GM12865 (cell line): ENCODE data around the gene NAIF1.

Experiments
- DNase-seq: peaks from one replicate; pipeline ENCODE4 v3.0.0; 2010; ENCODE audit warnings: low read depth
- H3K4me3 ChIP-seq: 2 replicates; pipeline ENCODE4 v1.5.1; 2011; ENCODE audit warnings: mild to moderate bottlenecking, low read depth, low read length, control low read depth
- TF ChIP-seq, protein P1 (sequence below): IDR thresholded peaks from 2 replicates; pipeline ENCODE4 v1.5.1; 2011; ENCODE audit warnings: low read length, control low read depth, low read depth, inconsistent platforms; ENCODE audit not compliant: insufficient read depth; ENCODE audit errors: missing control alignments

The NAIF1 gene

DNA sequence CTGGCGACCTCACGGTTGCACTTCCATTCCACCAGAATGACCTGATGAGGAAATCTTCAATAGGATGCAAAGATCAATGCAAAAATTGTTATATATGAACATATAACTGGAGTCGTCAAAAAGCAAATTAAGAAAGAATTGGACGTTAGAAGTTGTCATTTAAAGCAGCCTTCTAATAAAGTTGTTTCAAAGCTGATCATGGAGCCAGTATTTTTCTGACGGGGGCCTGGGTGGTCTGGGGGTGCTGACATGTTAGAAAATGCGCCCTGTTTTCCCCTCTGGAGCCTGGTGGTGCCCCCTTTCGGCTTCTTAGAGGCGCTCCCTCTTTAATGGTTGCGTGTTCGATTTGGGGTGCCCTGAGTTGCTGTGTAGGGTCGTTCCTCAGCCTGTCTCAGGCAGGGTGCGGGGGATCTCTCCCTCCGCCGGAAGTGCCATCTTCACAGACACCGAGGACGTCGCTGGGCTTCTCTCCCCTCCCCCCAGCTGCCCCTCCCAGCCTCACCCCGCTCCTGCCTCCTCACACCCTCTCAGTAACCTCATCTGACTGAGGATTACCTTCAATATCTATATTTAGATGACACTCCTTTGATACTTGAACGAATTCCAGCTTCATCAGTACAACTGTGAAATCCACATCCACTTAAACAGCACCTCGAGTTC lies 42.1 kb upstream of the NAIF1 start:
- TF ChIP-seq, protein P1, sequence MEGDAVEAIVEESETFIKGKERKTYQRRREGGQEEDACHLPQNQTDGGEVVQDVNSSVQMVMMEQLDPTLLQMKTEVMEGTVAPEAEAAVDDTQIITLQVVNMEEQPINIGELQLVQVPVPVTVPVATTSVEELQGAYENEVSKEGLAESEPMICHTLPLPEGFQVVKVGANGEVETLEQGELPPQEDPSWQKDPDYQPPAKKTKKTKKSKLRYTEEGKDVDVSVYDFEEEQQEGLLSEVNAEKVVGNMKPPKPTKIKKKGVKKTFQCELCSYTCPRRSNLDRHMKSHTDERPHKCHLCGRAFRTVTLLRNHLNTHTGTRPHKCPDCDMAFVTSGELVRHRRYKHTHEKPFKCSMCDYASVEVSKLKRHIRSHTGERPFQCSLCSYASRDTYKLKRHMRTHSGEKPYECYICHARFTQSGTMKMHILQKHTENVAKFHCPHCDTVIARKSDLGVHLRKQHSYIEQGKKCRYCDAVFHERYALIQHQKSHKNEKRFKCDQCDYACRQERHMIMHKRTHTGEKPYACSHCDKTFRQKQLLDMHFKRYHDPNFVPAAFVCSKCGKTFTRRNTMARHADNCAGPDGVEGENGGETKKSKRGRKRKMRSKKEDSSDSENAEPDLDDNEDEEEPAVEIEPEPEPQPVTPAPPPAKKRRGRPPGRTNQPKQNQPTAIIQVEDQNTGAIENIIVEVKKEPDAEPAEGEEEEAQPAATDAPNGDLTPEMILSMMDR = no peak
- no peak for DNase-seq

DNA sequence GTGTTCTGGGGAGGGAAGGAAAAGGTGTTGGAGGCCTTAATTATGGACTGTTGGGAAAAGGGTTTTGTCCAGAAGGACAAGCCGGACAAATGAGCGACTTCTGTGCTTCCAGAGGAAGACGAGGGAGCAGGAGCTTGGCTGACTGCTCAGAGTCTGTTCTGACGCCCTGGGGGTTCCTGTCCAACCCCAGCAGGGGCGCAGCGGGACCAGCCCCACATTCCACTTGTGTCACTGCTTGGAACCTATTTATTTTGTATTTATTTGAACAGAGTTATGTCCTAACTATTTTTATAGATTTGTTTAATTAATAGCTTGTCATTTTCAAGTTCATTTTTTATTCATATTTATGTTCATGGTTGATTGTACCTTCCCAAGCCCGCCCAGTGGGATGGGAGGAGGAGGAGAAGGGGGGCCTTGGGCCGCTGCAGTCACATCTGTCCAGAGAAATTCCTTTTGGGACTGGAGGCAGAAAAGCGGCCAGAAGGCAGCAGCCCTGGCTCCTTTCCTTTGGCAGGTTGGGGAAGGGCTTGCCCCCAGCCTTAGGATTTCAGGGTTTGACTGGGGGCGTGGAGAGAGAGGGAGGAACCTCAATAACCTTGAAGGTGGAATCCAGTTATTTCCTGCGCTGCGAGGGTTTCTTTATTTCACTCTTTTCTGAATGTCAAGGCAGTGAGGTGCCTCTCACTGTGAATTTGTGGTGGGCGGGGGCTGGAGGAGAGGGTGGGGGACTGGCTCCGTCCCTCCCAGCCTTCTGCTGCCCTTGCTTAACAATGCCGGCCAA lies 41.3 kb upstream of the NAIF1 start:
- no peak overlapping the region for H3K4me3 ChIP-seq
- DNase-seq = no peak
- TF ChIP-seq, protein P1 = no peak

More for the DNA sequence above, 42.1 kb upstream of the NAIF1 start:
- H3K4me3 ChIP-seq = no peak overlapping the region

DNA sequence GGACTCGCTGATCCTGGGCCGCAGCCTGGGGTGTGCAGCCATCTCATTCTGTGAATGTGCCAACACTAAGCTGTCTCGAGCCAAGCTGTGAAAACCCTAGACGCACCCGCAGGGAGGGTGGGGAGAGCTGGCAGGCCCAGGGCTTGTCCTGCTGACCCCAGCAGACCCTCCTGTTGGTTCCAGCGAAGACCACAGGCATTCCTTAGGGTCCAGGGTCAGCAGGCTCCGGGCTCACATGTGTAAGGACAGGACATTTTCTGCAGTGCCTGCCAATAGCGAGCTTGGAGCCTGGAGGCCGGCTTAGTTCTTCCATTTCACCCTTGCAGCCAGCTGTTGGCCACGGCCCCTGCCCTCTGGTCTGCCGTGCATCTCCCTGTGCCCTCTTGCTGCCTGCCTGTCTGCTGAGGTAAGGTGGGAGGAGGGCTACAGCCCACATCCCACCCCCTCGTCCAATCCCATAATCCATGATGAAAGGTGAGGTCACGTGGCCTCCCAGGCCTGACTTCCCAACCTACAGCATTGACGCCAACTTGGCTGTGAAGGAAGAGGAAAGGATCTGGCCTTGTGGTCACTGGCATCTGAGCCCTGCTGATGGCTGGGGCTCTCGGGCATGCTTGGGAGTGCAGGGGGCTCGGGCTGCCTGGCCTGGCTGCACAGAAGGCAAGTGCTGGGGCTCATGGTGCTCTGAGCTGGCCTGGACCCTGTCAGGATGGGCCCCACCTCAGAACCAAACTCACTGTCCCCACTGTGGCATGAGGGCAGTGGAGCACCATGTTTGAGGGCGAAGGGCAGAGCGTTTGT lies 40.5 kb upstream of the NAIF1 start:
- TF ChIP-seq, protein P1 = no peak
- H3K4me3 ChIP-seq = no peak overlapping the region
- no peak for DNase-seq

DNA sequence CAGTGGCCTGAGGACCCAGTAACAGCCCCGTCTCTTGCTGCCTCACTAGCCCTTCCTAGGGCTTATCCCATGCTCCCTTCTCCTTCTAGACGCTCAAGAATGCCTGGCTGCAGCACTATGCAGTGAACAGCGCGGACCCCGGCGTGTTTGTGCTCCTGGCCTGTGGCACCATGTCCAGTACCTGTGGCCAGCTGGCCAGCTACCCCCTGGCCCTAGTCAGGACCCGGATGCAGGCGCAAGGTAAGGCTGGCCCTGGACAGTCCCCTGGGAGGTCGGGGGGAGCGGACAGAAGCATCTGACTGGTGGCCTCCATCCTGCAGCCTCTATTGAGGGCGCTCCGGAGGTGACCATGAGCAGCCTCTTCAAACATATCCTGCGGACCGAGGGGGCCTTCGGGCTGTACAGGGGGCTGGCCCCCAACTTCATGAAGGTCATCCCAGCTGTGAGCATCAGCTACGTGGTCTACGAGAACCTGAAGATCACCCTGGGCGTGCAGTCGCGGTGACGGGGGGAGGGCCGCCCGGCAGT lies 39.9 kb upstream of the NAIF1 start:
- TF ChIP-seq, protein P1 = no peak
- DNase-seq = no peak
- no peak overlapping the region for H3K4me3 ChIP-seq

DNA sequence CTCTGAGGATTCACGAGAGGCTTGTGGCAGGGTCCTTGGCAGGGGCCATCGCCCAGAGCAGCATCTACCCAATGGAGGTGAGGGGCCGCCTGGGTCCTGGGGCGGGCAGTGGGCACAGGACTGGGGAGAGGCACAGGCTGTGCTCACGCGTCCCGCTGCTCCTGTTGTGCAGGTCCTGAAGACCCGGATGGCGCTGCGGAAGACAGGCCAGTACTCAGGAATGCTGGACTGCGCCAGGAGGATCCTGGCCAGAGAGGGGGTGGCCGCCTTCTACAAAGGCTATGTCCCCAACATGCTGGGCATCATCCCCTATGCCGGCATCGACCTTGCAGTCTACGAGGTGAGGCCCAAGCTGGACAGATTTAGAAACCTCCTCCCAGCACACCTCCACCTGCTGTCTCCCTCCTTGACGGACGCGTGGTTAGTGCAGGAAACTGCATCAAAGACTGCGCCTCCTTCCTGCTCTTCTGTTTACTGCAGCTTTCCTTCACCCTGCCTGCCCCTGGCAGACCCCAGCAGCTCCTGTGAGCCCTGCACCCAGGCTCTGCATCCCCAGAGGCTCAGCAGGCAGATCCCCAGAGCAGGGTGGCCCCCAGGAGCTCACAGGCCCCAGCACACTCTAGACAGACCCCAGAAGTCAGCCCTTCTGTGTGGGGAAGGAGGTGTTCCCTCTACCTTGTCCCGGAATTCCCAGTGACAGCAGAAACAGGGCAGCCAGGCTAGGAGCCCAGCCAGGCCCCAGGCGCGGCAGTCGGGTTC lies 39.2 kb upstream of the NAIF1 start:
- H3K4me3 ChIP-seq = no peak overlapping the region
- TF ChIP-seq, protein P1 = no peak
- no peak for DNase-seq

DNA sequence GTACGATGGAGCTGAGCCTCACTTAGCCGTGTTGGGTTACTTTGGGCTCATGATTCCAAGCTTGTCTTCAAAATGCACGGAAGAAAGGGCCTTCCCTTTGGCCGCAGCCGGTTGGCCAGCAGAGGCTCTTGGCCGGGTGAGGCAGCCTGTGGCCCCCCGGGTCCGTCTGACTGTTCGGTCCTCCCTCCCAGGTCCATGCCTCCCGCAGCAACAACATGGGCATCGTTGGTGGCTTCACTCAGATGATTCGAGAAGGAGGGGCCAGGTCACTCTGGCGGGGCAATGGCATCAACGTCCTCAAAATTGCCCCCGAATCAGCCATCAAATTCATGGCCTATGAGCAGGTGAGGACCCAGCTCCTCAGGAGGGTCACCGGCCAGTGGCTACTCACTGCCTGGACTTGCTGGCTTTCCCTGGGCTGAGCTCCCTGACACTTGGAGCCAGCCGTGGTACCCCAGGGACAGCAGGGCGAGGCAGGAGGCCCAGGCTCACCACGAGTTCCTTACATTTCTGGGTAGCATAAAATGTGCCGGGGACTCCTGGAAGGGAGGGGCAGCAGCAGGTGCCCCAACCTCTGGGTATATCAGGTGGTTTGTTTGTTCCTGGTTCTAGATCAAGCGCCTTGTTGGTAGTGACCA lies 38.5 kb upstream of the NAIF1 start:
- TF ChIP-seq, protein P1 = no peak
- DNase-seq = no peak
- H3K4me3 ChIP-seq = no peak overlapping the region
